Osteoblast (primary cell): ENCODE data around the gene PIGQ. TPM values are rescaled to one million over a fixed set of nuclear protein-coding genes. Genes with fewer than 3 reads are reported as not detected.

Experiments used
- DNase-seq: peaks from one replicate; pipeline ENCODE4 v3.0.0; 2011; ENCODE audit warnings: low spot score, mixed read lengths; ENCODE audit not compliant: insufficient read length; ENCODE audit errors: missing footprints
- H2AFZ ChIP-seq: 2 replicates; pipeline ENCODE4 v1.6.0; 2011; ENCODE audit warnings: mild to moderate bottlenecking, low read length
- H3K27ac ChIP-seq: 2 replicates; pipeline ENCODE4 v1.5.1; 2011; ENCODE audit warnings: mild to moderate bottlenecking, low read depth, low read length, moderate library complexity
- H3K27me3 ChIP-seq: 2 replicates; pipeline ENCODE4 v1.6.0; 2012; ENCODE audit warnings: mild to moderate bottlenecking, control low read depth, inconsistent platforms, low read length, moderate library complexity; ENCODE audit not compliant: insufficient read depth
- H3K36me3 ChIP-seq: 2 replicates; pipeline ENCODE4 v1.5.1; 2011; ENCODE audit warnings: mild to moderate bottlenecking, low read length, control low read depth, moderate library complexity; ENCODE audit not compliant: insufficient read depth
- H3K4me1 ChIP-seq: 2 replicates; pipeline ENCODE4 v1.5.1; 2011; ENCODE audit warnings: mild to moderate bottlenecking, low read length, control low read depth, moderate library complexity; ENCODE audit not compliant: insufficient read depth
- H3K4me2 ChIP-seq: 2 replicates; pipeline ENCODE4 v1.6.0; 2011; ENCODE audit warnings: mild to moderate bottlenecking, low read length; ENCODE audit not compliant: insufficient read depth
- H3K4me3 ChIP-seq: fragments of 200-600 bp; sonication (generic); 3 replicates; pipeline ENCODE4 v1.5.1; 2012; ENCODE audit warnings: mild to moderate bottlenecking, low read length, inconsistent platforms; ENCODE audit not compliant: insufficient read depth
- H3K79me2 ChIP-seq: 2 replicates; pipeline ENCODE4 v1.6.0; 2012; ENCODE audit warnings: mild to moderate bottlenecking, low read length, control low read depth, inconsistent platforms; ENCODE audit not compliant: insufficient read depth
- H3K9me3 ChIP-seq: 2 replicates; pipeline ENCODE4 v1.5.1; 2011; ENCODE audit warnings: low read depth, low read length, control low read depth
- H4K20me1 ChIP-seq: 2 replicates; pipeline ENCODE4 v1.6.0; 2012; ENCODE audit warnings: mild to moderate bottlenecking, low read length, control low read depth; ENCODE audit not compliant: insufficient read depth
- total RNA-seq: library from RNA; depleted of rRNA; stranded (reverse); fragments of >200 nt; gene quantifications from 2 replicates; pipeline ENCODE4 v1.2.3, GENCODE V29; 2012
- TF ChIP-seq, protein P1 (sequence below): IDR thresholded peaks from 2 replicates; pipeline ENCODE4 v1.5.1; 2011; ENCODE audit warnings: mild to moderate bottlenecking, low read depth, low read length, moderate library complexity; ENCODE audit errors: extremely low read depth

Gene PIGQ
- 25.6 and 29.0 TPM in 2 replicates for total RNA-seq

DNA sequence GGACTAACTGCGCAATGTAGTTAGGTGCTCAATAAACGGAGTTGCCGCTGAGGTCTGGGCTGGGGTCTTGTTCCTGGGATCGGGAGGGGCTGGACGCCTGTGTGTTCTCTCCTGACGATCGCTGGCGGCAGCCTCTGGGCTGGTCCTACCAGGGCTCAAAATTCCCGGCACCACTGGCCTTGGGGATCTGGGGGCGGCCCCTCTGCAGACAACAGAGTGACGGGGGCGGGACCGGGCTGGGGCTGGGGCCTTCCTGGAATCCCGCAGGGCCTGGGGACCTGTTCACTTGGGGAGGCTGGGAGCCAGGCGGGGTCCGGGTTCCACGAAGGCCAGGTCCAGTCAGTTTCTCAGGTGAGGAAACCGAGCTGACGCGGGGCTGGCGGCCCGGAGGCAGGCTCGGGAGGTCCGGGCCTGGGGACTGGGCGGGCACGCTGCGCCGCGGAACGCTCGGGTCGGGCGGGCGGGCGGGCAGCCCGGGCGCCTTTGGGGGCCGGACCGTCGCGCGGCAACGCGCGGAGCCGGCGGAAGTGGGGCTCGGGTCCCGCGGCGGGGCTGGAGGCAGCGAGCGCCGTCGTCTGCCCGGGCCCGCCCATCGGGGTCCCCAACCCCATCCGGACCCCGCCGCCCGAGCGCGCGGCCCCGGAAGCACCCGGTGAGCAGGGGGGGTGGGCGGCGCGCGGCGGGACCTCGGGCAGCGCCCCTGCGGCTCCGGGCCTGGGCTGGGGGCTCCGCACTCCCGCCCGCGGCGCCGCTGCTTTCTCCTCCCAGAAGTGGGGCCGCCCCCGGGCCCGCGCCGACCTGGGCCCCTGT is at the start of gene PIGQ:
TSS of gene PIGQ (plus strand) at position 524 of the 810 bp plus-strand sequence. CDS start 4,107 bp downstream, outside the sequence.
- DNase-seq, result peak; percentile 100
- peak within 1 kb of the TSS; percentile 85 for H2AFZ ChIP-seq

DNA sequence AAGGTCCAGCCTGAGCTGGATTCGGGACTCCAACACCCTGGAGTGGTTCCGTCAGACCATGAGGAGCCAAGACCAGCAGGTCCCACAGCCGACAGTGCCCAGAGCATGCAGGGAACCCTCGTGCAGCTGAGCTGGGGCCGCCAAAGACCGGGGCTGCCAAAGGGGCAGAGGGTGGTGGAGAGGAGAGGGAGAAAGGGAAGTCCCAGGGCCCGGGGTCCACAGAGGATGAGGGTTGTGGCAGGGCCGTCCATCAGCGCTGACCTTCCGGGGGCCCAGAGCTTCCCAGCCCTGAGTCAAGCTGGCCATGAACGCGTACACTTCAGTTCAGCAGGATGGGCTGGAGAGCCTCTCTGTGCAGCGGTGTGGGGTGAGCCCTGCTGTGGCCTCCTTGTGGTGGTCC is 48.9 kb upstream of the PIGQ start:
- no peak overlapping the region for H3K4me2 ChIP-seq
- no peaks in the 10 kb centered on the region for H3K27me3 ChIP-seq
- no peak for DNase-seq
- peaks cover 17% of the 10 kb centered on the region for H3K36me3 ChIP-seq
- no peaks in the 10 kb centered on the region for H3K9me3 ChIP-seq
- TF ChIP-seq, protein P1, sequence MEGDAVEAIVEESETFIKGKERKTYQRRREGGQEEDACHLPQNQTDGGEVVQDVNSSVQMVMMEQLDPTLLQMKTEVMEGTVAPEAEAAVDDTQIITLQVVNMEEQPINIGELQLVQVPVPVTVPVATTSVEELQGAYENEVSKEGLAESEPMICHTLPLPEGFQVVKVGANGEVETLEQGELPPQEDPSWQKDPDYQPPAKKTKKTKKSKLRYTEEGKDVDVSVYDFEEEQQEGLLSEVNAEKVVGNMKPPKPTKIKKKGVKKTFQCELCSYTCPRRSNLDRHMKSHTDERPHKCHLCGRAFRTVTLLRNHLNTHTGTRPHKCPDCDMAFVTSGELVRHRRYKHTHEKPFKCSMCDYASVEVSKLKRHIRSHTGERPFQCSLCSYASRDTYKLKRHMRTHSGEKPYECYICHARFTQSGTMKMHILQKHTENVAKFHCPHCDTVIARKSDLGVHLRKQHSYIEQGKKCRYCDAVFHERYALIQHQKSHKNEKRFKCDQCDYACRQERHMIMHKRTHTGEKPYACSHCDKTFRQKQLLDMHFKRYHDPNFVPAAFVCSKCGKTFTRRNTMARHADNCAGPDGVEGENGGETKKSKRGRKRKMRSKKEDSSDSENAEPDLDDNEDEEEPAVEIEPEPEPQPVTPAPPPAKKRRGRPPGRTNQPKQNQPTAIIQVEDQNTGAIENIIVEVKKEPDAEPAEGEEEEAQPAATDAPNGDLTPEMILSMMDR, result no peak
- no peak overlapping the region for H3K27ac ChIP-seq
- H3K79me2 ChIP-seq, result peaks cover 12% of the 10 kb centered on the region
- no peak overlapping the region for H3K4me3 ChIP-seq
- H2AFZ ChIP-seq, result no peak overlapping the region
- peaks cover 11% of the 10 kb centered on the region for H3K4me1 ChIP-seq
- peaks cover 15% of the 10 kb centered on the region for H4K20me1 ChIP-seq

More for the DNA sequence above, at the start of gene PIGQ:
- Histone ChIP-seq H4K20me1 (peaks cover 8% of the 10 kb centered on the region), H3K4me2 (peak within 1 kb of the TSS; percentile 86), H3K4me3 (peak within 1 kb of the TSS; percentile 88), H3K36me3 (no peaks in the 10 kb centered on the region), H3K79me2 (peaks cover 34% of the 10 kb centered on the region), H3K9me3 (no peaks in the 10 kb centered on the region), H3K27me3 (no peaks in the 10 kb centered on the region), H3K4me1 (peaks cover 5% of the 10 kb centered on the region), H3K27ac (peak within 1 kb of the TSS; percentile 37)
- TF ChIP-seq, protein P1, result no peak

DNA sequence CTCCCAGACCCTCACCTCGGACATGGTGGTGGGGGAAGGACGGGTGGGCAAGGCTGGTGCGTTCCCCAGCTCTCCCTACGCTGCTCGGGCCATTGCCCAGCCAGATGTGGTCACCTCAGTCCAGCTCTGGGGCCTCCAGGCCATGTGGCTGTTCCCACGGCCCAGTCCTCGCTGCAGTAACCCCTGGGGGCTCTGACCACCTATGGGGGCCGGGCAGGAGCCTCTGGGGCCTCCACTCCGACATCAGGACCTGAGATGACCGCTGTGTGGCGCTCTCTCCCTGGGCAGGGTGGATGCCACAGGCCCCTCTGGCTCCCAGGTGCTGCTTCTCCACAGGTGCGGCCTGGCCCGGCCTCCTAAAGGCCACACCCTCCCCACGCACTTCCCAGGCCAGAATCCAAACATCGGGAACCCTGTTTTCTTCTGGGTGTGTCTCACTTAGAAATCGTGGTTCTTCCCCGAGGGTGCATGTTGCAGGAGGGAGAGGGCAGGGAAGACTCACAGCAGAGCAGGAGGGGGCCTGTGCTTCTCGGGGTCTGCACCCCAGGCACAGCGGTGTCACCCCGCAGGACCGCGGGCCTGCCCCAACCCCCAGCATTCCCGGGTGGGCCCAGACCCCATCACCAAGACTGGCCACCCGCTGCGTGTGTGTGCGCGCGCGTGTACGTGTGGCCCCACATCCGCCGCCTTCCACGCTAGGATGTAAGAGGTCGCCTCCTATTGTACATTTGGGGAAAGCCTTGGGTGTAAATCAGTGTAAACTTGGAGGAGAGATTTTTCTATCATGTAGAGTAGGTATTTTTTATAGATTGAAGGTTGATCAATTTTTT is 48.2 kb upstream of the PIGQ start:
- Histone ChIP-seq H3K36me3 (peaks cover 14% of the 10 kb centered on the region), H3K79me2 (peaks cover 19% of the 10 kb centered on the region), H4K20me1 (peaks cover 21% of the 10 kb centered on the region), H3K4me2 (no peak overlapping the region), H2AFZ (no peak overlapping the region), H3K9me3 (no peaks in the 10 kb centered on the region), H3K4me3 (no peak overlapping the region), H3K4me1 (peaks cover 18% of the 10 kb centered on the region), H3K27me3 (no peaks in the 10 kb centered on the region), H3K27ac (no peak overlapping the region)
- no peak for DNase-seq
- TF ChIP-seq, protein P1, result no peak
